Ramos (cell line): ENCODE data around the gene CNOT6L.

ENCODE experiments used
- in situ Hi-C: fragments of 300-500 bp; cut with MboI; formaldehyde crosslinking; loops from one replicate; pipeline ENCODE4 v1.14.3; 2022; ENCODE audit warnings: low sequenced_read_pairs; ENCODE audit not compliant: unreplicated experiment

The CNOT6L gene

GRCh38 chr4:77715414-77716290, 103.5 kb downstream of the CNOT6L start:
- in situ Hi-C loops: no loop called here

GRCh38 chr4:77714514-77714913, 104.7 kb downstream of the CNOT6L start:
- in situ Hi-C loops: no loop called here

- in situ Hi-C loops: no loop called here
Observed at GRCh38 chr4:77713884-77714283, 105.3 kb downstream of the CNOT6L start.

GRCh38 chr4:77712675-77713074, 106.5 kb downstream of the CNOT6L start:
- in situ Hi-C loops: no loop called here

GRCh38 chr4:77711469-77711868, 107.7 kb downstream of the CNOT6L start:
- in situ Hi-C loops: no loop called here

- in situ Hi-C loops: no loop called here
Observed at GRCh38 chr4:77710684-77711083, 108.5 kb downstream of the CNOT6L start.

GRCh38 chr4:77710059-77710458, 109.1 kb downstream of the CNOT6L start:
- in situ Hi-C loops: no loop called here

- in situ Hi-C loops: no loop called here
Observed at GRCh38 chr4:77706717-77707116, 112.5 kb downstream of the CNOT6L start.

GRCh38 chr4:77703666-77704065, 115.5 kb downstream of the CNOT6L start:
- in situ Hi-C loops: no loop called here

- in situ Hi-C loops: no loop called here
Observed at GRCh38 chr4:77701121-77701520, 118.0 kb downstream of the CNOT6L start.

- in situ Hi-C loops: no loop called here
Observed at GRCh38 chr4:77699731-77700210, 119.4 kb downstream of the CNOT6L start.

GRCh38 chr4:77697860-77698590, 121.1 kb downstream of the CNOT6L start:
- in situ Hi-C loops: no loop called here

- in situ Hi-C loops: no loop called here
Observed at GRCh38 chr4:77695774-77696173, 123.4 kb downstream of the CNOT6L start.

GRCh38 chr4:77692847-77693432, 126.2 kb downstream of the CNOT6L start:
- in situ Hi-C loops: no loop called here

GRCh38 chr4:77681792-77682191, 137.4 kb downstream of the CNOT6L start:
- in situ Hi-C loops: no loop called here

GRCh38 chr4:77676842-77677241, 142.3 kb downstream of the CNOT6L start:
- in situ Hi-C loops: no loop called here

- in situ Hi-C loops: no loop called here
Observed at GRCh38 chr4:77671051-77671450, 148.1 kb downstream of the CNOT6L start.

- in situ Hi-C loops: no loop called here
Observed at GRCh38 chr4:77669946-77670590, 149.1 kb downstream of the CNOT6L start.

- in situ Hi-C loops: no loop called here
Observed at GRCh38 chr4:77665381-77666069, 153.6 kb downstream of the CNOT6L start.
